ENCODE data around the gene STBD1. TPM values are rescaled to one million over a fixed set of nuclear protein-coding genes. Genes with fewer than 3 reads are reported as not detected.

STBD1 gene
- polyA plus RNA-seq, 2 donors = 0.71 to 2.7 TPM

DNA sequence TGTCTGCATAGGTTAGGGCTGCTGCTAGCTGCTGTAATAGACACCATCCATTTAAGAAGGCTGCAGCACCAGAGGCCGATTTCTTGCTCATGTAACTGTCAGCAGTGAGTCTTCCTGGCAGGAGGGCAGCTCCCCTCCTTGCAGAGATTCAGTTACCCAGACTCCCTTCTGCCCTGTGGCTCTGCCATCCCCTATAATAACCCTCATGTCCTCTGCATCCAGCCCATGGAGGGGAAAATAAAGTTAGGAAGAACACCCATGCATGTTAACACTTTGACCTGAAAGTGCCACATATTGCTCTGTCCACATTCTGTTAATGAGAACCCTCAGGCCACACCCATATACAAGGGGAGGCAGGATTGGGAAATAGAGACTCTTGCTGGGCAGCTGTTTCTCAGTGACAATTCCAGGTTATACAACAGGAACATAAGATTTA is 5.4 kb downstream of the STBD1 start:
- WGBS, 2 donors = 44 to 62% methylated on average over 1 of the region's 1 CpG
- Histone ChIP-seq H3K9me3 (ENCODE audit: control insufficient read depth in 2 of 2, insufficient read depth in 1 of 2, low read depth in 1 of 2, low read length in 1 of 2) (no peaks in the 10 kb centered on the region), H3K27ac (ENCODE audit: low read depth in 2 of 2, low read length in 1 of 2) (no peak overlapping the region), H3K4me3 (ENCODE audit: low read depth in 1 of 2, low read length in 2 of 2) (no peak overlapping the region), H3K36me3 (ENCODE audit: control insufficient read depth in 2 of 2, insufficient read depth in 2 of 2, low read length in 1 of 2) (no peaks in the 10 kb centered on the region), H3K4me1 (ENCODE audit: control insufficient read depth in 2 of 2, insufficient read depth in 2 of 2, low read length in 1 of 2) (no peaks in the 10 kb centered on the region), H3K27me3 (ENCODE audit: control insufficient read depth in 1 of 2, insufficient read depth in 2 of 2, low read length in 2 of 2) (no peaks in the 10 kb centered on the region)

DNA sequence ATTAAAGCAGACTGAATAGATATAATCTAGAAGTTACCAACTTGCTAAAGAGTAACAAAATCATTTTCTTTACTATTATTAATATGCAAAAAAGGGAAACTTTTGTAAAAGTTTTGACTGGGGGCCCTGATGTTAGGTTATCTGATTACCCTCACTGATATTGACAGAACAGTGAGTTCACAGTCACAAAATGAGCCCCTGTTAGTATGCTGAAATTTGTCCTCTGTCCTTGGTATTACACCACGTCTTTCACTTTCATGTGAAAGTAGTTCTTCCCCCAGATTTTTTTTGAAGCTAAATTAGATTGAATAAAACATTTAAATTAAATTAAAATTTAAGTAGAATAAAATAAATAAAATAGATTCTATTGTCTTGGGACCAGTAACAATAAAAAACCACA is 5.9 kb downstream of the STBD1 start:
- no peaks in the 10 kb centered on the region for H3K27me3 ChIP-seq (ENCODE audit: control insufficient read depth in 1 of 2, insufficient read depth in 2 of 2, low read length in 2 of 2)

DNA sequence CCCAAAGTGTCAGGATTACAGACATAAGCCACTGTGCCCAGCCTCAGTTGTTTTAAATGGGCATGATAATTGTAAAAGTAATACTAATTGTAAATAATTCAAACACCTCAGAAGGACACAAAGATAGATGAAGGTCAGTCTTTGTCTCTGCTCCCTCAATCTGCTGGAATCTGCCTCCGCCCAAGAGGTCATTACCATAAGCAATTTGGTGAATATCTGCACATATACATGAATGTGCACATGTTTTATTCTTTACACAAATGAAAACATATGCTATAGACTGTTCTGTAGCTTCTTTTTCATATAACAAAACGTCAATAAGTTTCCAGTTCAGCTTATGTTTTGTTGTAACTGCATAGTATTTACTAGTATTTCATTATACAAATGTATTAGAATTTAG is 7.0 kb downstream of the STBD1 start:
- H3K36me3 ChIP-seq (ENCODE audit: control insufficient read depth in 2 of 2, insufficient read depth in 2 of 2, low read length in 1 of 2) = no peaks in the 10 kb centered on the region
- no peaks in the 10 kb centered on the region for H3K27me3 ChIP-seq (ENCODE audit: control insufficient read depth in 1 of 2, insufficient read depth in 2 of 2, low read length in 2 of 2)
- H3K27ac ChIP-seq (ENCODE audit: low read depth in 2 of 2, low read length in 1 of 2) = no peak overlapping the region
- whole genome bisulfite sequencing, 2 donors = 66 to 74% methylated on average over 2 of the region's 2 CpGs
- no peaks in the 10 kb centered on the region for H3K4me1 ChIP-seq (ENCODE audit: control insufficient read depth in 2 of 2, insufficient read depth in 2 of 2, low read length in 1 of 2)
- no peak overlapping the region for H3K4me3 ChIP-seq (ENCODE audit: low read depth in 1 of 2, low read length in 2 of 2)
- no peaks in the 10 kb centered on the region for H3K9me3 ChIP-seq (ENCODE audit: control insufficient read depth in 2 of 2, insufficient read depth in 1 of 2, low read depth in 1 of 2, low read length in 1 of 2)

More for the DNA sequence above, 5.9 kb downstream of the STBD1 start:
- WGBS, 2 donors = 60 to 73% methylated on average over 1 of the region's 1 CpG
- H3K9me3 ChIP-seq (ENCODE audit: control insufficient read depth in 2 of 2, insufficient read depth in 1 of 2, low read depth in 1 of 2, low read length in 1 of 2) = no peaks in the 10 kb centered on the region
- no peak overlapping the region for H3K27ac ChIP-seq (ENCODE audit: low read depth in 2 of 2, low read length in 1 of 2)
- no peak overlapping the region for H3K4me3 ChIP-seq (ENCODE audit: low read depth in 1 of 2, low read length in 2 of 2)
- H3K4me1 ChIP-seq (ENCODE audit: control insufficient read depth in 2 of 2, insufficient read depth in 2 of 2, low read length in 1 of 2) = no peaks in the 10 kb centered on the region
- no peaks in the 10 kb centered on the region for H3K36me3 ChIP-seq (ENCODE audit: control insufficient read depth in 2 of 2, insufficient read depth in 2 of 2, low read length in 1 of 2)

DNA sequence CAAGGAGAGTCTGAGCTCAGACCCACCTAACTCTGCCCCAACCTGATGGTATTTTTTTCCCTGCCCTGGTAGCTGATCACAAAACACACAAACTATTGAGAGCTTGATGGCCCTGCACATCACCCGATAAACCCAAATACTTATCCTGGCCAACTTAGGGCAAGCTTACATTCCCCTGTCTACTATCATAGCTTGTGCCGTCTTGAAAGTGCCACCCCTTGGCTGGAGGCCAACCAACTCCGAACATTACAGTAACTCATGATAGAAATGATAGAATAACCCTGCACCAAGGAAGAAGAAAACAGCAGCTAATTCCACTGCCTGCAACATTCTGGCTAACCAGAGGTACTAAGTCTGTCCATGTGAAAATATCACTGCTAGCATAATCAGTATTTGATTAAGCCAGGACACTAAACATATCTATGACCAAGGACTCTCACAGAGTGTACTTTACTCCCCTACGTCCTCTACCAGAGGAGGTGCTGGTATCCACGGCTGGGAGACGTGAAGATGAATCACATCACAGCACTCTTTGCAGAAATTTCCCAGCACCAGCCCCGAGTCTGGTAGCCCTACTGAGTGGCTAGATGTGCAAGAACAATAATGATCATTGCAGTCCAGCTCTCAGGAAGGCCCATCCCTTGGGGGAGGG is 8.9 kb downstream of the STBD1 start:
- Histone ChIP-seq H3K27me3 (ENCODE audit: control insufficient read depth in 1 of 2, insufficient read depth in 2 of 2, low read length in 2 of 2) (no peaks in the 10 kb centered on the region), H3K36me3 (ENCODE audit: control insufficient read depth in 2 of 2, insufficient read depth in 2 of 2, low read length in 1 of 2) (no peaks in the 10 kb centered on the region), H3K4me1 (ENCODE audit: control insufficient read depth in 2 of 2, insufficient read depth in 2 of 2, low read length in 1 of 2) (no peaks in the 10 kb centered on the region), H3K27ac (ENCODE audit: low read depth in 2 of 2, low read length in 1 of 2) (no peak overlapping the region), H3K9me3 (ENCODE audit: control insufficient read depth in 2 of 2, insufficient read depth in 1 of 2, low read depth in 1 of 2, low read length in 1 of 2) (no peaks in the 10 kb centered on the region), H3K4me3 (ENCODE audit: low read depth in 1 of 2, low read length in 2 of 2) (no peak overlapping the region)
- WGBS, 2 donors = 81 to 82% methylated on average over 7 of the region's 7 CpGs

DNA sequence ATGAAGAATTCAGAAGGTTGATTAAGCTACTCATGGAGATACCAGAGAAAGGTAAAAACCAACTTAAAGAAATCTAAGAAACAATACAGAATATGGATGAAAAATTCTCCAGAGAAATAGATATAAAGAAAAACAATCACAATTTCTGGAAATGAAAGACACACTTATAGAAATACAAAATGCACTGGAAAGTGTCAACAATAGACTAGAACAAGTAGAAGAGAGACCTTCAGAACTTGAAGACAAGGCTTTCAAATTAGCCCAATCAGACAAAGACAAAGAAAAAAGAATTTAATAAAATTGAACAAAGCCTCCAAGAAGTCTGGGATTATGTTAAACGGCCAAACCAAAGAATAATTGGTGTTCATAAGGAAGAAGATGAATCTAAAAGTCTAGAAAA is 9.6 kb downstream of the STBD1 start:
- no peak overlapping the region for H3K27ac ChIP-seq (ENCODE audit: low read depth in 2 of 2, low read length in 1 of 2)
- H3K9me3 ChIP-seq (ENCODE audit: control insufficient read depth in 2 of 2, insufficient read depth in 1 of 2, low read depth in 1 of 2, low read length in 1 of 2) = no peaks in the 10 kb centered on the region
- H3K4me1 ChIP-seq (ENCODE audit: control insufficient read depth in 2 of 2, insufficient read depth in 2 of 2, low read length in 1 of 2) = no peaks in the 10 kb centered on the region
- 87 to 95% methylated on average over 1 of the region's 1 CpG for WGBS, 2 donors
- no peak overlapping the region for H3K4me3 ChIP-seq (ENCODE audit: low read depth in 1 of 2, low read length in 2 of 2)
- H3K27me3 ChIP-seq (ENCODE audit: control insufficient read depth in 1 of 2, insufficient read depth in 2 of 2, low read length in 2 of 2) = no peaks in the 10 kb centered on the region
- no peaks in the 10 kb centered on the region for H3K36me3 ChIP-seq (ENCODE audit: control insufficient read depth in 2 of 2, insufficient read depth in 2 of 2, low read length in 1 of 2)

DNA sequence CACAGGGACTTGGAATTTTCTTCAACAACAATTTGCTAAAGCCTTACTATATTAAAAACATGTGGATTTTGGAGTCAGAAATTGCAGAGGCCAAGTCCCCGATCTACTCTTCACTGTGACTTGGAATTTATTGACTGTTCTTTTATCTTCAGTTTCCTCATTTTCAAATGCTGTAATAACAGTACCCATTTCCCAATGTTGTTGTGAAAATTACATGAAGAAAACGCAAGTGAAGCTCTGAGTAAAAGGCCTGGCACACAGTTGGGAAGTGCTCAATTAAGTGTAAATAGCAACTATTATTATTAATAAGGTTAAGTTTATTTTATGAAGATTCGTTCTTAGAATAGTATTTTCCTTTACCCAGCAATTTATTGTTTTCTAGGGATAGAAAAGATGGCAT is 15.7 kb downstream of the STBD1 start:
- no peaks in the 10 kb centered on the region for H3K4me1 ChIP-seq (ENCODE audit: control insufficient read depth in 2 of 2, insufficient read depth in 2 of 2, low read length in 1 of 2)
- H3K36me3 ChIP-seq (ENCODE audit: control insufficient read depth in 2 of 2, insufficient read depth in 2 of 2, low read length in 1 of 2) = no peaks in the 10 kb centered on the region
- H3K27me3 ChIP-seq (ENCODE audit: control insufficient read depth in 1 of 2, insufficient read depth in 2 of 2, low read length in 2 of 2) = peaks cover 0 to 3% of the 10 kb centered on the region in 2 donors
- H3K4me3 ChIP-seq (ENCODE audit: low read depth in 1 of 2, low read length in 2 of 2) = no peak overlapping the region
- 77 to 84% methylated on average over 3 of the region's 3 CpGs for WGBS, 2 donors
- no peak overlapping the region for H3K27ac ChIP-seq (ENCODE audit: low read depth in 2 of 2, low read length in 1 of 2)
- no peaks in the 10 kb centered on the region for H3K9me3 ChIP-seq (ENCODE audit: control insufficient read depth in 2 of 2, insufficient read depth in 1 of 2, low read depth in 1 of 2, low read length in 1 of 2)

DNA sequence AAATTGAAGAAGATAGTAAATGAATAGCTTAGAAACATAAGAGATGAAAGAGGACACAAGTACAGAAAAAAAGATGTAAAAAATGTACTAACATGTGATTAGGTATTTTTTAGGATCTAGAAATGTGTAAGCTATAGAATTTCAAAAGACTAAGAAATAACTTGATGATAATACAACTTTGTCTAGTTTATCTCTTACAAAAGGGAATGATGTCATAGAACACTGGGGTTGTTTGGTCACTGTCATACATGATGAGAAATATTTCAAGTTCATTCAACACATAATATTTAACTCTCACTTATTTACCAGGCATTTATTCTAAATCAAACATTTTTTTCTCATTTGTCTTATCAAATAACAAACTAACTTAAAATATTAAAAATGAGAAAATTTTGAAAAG is 18.5 kb downstream of the STBD1 start:
- Histone ChIP-seq H3K36me3 (ENCODE audit: control insufficient read depth in 2 of 2, insufficient read depth in 2 of 2, low read length in 1 of 2) (no peaks in the 10 kb centered on the region), H3K27me3 (ENCODE audit: control insufficient read depth in 1 of 2, insufficient read depth in 2 of 2, low read length in 2 of 2) (peaks cover 0 to 3% of the 10 kb centered on the region in 2 donors), H3K9me3 (ENCODE audit: control insufficient read depth in 2 of 2, insufficient read depth in 1 of 2, low read depth in 1 of 2, low read length in 1 of 2) (no peaks in the 10 kb centered on the region), H3K27ac (ENCODE audit: low read depth in 2 of 2, low read length in 1 of 2) (no peak overlapping the region), H3K4me3 (ENCODE audit: low read depth in 1 of 2, low read length in 2 of 2) (no peak overlapping the region), H3K4me1 (ENCODE audit: control insufficient read depth in 2 of 2, insufficient read depth in 2 of 2, low read length in 1 of 2) (no peaks in the 10 kb centered on the region)

DNA sequence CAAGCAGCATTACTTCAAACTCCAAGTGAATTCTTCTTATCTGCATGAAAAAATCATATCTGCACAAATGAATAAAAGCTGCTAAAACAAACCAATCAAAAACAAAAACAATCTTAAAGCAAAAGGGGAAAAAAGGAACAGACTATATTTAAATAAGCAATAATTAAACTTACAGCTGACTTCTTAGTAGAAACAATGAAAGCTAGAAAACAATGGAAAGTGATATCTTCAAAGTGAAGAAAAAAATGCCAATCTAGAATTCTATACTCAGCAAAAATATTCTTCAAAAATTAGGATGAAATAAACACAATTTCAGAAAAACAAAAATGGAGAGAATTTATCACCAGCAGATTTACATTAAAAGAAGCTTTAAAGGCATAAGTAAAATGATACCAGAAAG is 20.0 kb downstream of the STBD1 start:
- Histone ChIP-seq H3K27me3 (ENCODE audit: control insufficient read depth in 1 of 2, insufficient read depth in 2 of 2, low read length in 2 of 2) (peaks cover 0 to 3% of the 10 kb centered on the region in 2 donors), H3K27ac (ENCODE audit: low read depth in 2 of 2, low read length in 1 of 2) (no peak overlapping the region), H3K4me1 (ENCODE audit: control insufficient read depth in 2 of 2, insufficient read depth in 2 of 2, low read length in 1 of 2) (no peaks in the 10 kb centered on the region), H3K36me3 (ENCODE audit: control insufficient read depth in 2 of 2, insufficient read depth in 2 of 2, low read length in 1 of 2) (no peaks in the 10 kb centered on the region), H3K4me3 (ENCODE audit: low read depth in 1 of 2, low read length in 2 of 2) (no peak overlapping the region), H3K9me3 (ENCODE audit: control insufficient read depth in 2 of 2, insufficient read depth in 1 of 2, low read depth in 1 of 2, low read length in 1 of 2) (no peaks in the 10 kb centered on the region)

DNA sequence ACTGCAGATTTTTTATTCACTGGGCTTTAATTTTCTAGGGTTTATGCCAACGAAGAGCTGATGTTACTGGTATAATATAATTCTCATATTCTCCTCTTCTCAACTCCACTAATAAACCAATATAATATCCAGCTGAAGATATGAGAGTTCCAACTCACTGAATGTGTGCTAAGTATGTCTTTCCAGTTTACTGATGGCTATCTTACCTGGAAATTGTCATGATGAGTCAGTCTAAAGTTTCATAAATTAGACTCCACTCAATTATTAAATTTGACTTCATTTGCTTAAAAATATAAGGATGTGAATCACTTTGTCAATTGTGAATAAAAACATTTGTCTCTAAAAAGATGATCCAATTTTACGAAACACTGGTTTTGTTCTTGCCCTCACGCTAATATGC is 28.4 kb downstream of the STBD1 start:
- no peaks in the 10 kb centered on the region for H3K36me3 ChIP-seq (ENCODE audit: control insufficient read depth in 2 of 2, insufficient read depth in 2 of 2, low read length in 1 of 2)
- no peak overlapping the region for H3K4me3 ChIP-seq (ENCODE audit: low read depth in 1 of 2, low read length in 2 of 2)
- 73 to 78% methylated on average over 3 of the region's 3 CpGs for WGBS, 2 donors
- H3K27me3 ChIP-seq (ENCODE audit: control insufficient read depth in 1 of 2, insufficient read depth in 2 of 2, low read length in 2 of 2) = no peaks in the 10 kb centered on the region
- no peak overlapping the region for H3K27ac ChIP-seq (ENCODE audit: low read depth in 2 of 2, low read length in 1 of 2)
- no peaks in the 10 kb centered on the region for H3K9me3 ChIP-seq (ENCODE audit: control insufficient read depth in 2 of 2, insufficient read depth in 1 of 2, low read depth in 1 of 2, low read length in 1 of 2)
- H3K4me1 ChIP-seq (ENCODE audit: control insufficient read depth in 2 of 2, insufficient read depth in 2 of 2, low read length in 1 of 2) = no peaks in the 10 kb centered on the region

DNA sequence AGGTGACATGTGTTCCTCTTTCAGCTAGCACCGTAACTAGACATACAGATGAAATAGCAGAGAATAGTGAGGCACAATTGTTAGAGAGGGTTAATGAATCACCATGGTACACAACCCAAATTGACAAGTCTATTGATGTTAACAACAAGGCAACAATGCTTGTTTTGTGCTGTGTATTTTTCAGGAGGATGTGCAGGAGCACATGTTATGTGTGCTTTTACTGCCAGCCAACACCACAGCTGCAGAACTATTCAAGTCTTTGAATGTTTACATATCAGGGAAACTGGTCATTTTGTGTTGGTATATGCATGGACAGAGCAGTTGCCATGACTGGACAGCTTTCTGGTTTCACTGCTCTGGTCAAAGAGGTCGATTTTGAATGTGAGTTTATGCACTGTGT is 32.8 kb downstream of the STBD1 start:
- Histone ChIP-seq H3K36me3 (ENCODE audit: control insufficient read depth in 2 of 2, insufficient read depth in 2 of 2, low read length in 1 of 2) (no peaks in the 10 kb centered on the region), H3K9me3 (ENCODE audit: control insufficient read depth in 2 of 2, insufficient read depth in 1 of 2, low read depth in 1 of 2, low read length in 1 of 2) (no peaks in the 10 kb centered on the region), H3K4me1 (ENCODE audit: control insufficient read depth in 2 of 2, insufficient read depth in 2 of 2, low read length in 1 of 2) (no peaks in the 10 kb centered on the region), H3K27me3 (ENCODE audit: control insufficient read depth in 1 of 2, insufficient read depth in 2 of 2, low read length in 2 of 2) (no peaks in the 10 kb centered on the region), H3K4me3 (ENCODE audit: low read depth in 1 of 2, low read length in 2 of 2) (no peak overlapping the region), H3K27ac (ENCODE audit: low read depth in 2 of 2, low read length in 1 of 2) (no peak overlapping the region)
- 59% methylated on average over 2 of the region's 2 CpGs for WGBS, 2 donors

Data from esophagus (tissue), 2 donors.